Left renal cortex interstitium (tissue), 4 donors: ENCODE results near the gene GRAP2. TPM values are rescaled to one million over a fixed set of nuclear protein-coding genes. Genes with fewer than 3 reads are reported as not detected.
"Not testable (repeated sequence)": the region's sequence is repeated elsewhere in the genome, so short reads cannot be mapped to it uniquely, and the experiment has no call there.

ENCODE experiments used
- DNase-seq, 4 donors: peaks; one replicate each; pipeline ENCODE4 v3.0.0-alpha.2; 2013; ENCODE audit warnings: low read depth in 4 of 4, low spot score in 2 of 4, missing footprints in 1 of 4
- polyA plus RNA-seq, 4 donors: library from polyadenylated mRNA; unstranded; fragments of 120-200 nt; gene quantifications; one replicate each; pipeline ENCODE4 v1.2.1, GENCODE V29; 2013; ENCODE audit not compliant: insufficient read length in 4 of 4

Gene GRAP2
- polyA plus RNA-seq, 4 donors: 0.76 to 1.3 (median 1.2) TPM

DNA sequence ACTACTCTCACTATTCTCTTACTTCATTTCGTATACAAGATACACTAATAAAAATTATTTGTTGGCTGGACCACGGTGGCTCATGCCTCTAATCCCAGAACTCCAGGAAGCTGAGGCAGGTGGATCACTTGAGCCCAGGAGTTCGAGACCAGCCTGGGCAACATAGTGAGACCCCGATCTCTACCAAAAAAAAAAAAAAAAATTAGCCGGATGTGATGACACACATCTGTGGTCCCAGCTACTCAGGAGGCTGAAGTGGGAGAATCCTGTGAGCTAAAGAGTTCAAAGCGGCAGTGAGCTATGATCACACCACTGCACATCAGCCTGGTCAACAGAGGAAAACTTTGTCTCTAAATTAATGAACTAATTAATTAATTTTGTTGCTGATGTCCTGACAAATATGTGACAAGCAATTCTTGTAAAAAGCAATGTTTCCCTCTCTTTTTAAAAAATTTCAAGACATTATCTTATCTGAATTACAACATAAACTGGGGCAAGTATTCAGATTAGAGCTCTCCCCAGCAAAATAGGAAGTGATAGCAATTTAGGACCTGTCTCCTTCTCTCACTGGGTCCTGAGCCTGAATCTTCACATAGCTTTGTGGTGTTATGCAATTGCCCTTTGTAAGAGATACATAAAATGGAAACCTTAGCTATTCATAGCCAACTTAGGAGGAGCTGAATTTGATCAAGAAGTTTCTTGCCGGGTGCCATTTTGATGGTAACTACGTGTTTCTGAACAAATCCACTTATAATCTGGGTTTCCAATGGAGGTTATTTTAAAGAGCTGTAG, 41.8 kb downstream of the GRAP2 start:
- DNase-seq: no peak

- DNase-seq: no peak
Observed at GRCh38 chr22:39943337-39943736, 42.5 kb downstream of the GRAP2 start.

- DNase-seq: no peak
Observed at GRCh38 chr22:39943953-39944872, 43.3 kb downstream of the GRAP2 start.

DNA sequence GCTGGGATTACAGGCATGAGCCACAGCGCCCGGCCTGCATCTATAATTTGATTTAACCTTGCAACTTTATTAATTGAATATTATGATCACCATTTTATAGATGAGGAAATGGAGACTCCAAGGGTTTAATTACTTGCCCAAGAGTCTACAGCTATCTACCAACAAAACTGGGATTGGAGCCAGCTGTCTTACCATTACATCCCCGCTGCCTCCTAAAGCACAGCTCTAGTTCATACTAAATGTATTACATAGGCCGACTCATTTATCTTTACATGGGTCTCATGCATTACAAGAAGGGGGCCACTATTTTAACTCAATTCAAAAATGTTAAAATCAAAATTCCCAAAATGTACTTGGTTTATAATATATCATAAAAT, 45.2 kb downstream of the GRAP2 start:
- DNase-seq: no peak

GRCh38 chr22:39946503-39947219, 45.8 kb downstream of the GRAP2 start:
- no peak for DNase-seq

DNA sequence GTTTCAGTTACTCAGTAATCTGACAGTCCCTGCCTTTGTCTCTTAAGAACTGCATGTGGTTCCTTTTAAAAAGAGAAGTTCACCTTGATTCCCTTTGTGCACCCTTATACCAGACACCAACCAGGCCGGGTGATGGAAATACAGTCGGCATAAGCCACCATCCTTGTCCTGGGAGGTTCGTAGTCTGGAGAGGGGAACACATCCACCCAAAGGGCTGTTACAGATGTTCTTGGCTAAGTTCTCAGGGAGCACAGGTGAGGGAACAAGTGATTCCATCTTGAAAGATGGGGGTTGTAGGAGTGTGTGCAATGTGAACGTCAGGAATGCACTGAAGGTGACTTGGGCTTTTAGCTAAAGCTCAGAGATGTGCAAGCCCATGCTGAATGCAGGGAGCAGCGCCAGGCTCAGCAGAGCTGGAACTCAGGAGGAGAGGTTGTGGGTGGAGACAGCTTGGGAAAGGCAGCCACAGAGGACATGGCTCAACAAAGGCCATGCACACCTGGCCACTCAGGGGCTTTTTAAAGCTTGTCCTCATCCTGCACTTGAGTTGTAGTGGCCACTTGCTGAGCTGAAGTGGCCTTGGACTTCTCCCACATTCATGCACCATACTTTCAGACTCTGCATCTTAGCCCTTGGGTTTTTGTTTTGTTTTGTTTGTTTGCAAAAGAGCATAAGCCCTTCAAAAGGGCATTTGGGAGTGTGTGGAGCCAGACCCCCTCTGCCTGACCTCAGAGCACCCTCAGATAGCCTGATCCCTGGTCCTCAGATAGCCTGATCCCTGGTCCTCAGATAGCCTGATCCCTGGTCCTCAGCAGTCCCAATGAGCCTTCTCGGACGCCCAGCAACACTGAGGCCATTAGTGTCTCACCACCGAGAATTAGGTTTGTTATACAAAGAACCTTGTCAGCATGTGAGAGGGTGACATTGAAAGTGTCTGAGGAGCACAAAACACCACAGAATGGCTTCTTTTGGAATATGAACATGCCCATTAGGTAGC, 46.6 kb downstream of the GRAP2 start:
- DNase-seq: no peak

DNA sequence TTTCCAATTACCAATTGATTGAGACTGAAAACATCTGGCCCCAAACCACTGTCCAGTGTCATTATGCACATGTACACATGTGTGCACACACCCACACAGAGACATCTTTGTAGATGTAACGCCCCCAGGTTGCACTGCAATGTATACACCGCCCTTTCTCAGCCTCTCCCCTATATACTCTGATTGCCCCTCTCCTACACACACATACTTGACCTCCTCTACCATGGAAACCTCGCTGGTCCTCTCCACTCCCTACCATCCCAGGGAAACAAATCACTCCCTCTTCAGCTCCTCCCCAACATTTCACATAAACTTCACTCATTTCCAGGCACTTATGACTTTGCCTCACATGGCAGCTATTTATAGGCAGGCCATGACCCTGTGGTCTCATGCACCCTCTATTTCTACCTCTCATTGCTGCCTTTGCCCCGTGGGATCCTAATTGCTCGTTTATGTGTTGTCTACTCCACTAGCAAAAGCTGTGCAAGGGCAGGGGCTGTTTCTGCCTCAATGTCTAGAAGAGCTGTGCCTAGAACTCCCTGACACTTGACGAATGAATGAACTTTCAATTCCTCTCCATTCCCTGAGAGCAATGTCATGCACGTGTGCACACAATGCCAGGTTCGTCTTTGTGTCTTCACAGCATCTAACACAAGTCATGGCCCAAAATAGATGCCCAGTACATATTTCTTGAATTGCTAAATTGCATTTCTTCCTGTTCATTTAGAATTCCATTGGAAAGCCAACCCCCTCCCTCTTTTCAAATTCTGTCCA, 49.3 kb downstream of the GRAP2 start:
- no peak for DNase-seq

DNA sequence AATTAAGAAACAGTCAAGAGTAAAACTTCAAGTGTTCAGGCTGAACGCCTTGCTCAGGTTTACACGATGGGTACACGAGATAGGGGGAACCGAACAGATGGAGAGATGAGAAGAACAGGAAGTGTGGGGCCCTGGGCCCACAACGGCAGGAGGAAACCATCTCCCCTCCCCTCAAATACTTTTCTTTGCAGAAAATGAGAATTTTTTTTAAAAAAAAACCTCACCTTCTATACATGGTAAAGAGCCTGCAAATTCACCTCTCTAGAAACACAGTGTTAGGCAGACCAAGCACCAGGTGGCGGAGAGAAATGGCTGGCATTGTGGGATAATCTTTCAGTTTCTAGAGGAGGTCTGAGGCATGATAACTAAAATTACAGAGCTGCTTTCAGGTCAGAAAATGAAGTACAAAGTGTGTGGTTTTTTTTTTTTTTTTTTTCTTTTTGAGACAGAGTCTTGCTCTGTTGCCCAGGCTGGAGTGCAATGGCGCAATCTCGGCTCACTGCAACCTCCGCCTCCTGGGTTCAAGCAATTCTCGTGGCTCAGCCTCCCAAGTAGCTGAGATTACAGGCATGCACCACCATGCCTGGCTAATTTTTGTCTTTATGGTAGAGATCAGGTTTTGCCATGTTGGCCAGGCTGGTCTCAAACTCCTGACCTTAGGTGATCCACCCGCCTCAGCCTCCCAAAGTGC, 50.9 kb downstream of the GRAP2 start:
- DNase-seq: not testable (repeated sequence)

GRCh38 chr22:39952347-39952746, 51.5 kb downstream of the GRAP2 start:
- DNase-seq: no peak

DNA sequence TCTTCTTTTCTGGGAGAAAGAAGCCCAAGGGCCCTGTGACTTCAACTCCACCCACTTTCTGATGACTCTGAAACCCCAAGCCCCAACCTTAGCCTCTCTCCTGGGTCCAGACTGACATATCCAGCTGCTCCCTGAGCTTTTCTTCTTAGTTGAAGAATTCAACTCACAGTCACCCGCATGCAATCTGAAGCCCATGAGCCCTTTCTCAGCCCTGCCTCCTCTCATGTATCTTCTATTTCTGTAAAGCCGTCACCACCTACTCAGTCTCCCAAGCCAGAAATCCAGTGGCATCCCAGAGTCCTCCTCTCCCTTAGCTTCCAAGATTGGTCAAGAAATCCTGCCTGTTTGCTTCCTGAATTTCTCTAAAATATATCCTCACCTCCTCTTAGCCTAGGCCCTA, 52.2 kb downstream of the GRAP2 start:
- DNase-seq: no peak

- no peak for DNase-seq
Observed at GRCh38 chr22:39954584-39955055, 53.7 kb downstream of the GRAP2 start.

GRCh38 chr22:39955675-39956074, 54.8 kb downstream of the GRAP2 start:
- no peak for DNase-seq

GRCh38 chr22:39956932-39957664, 56.2 kb downstream of the GRAP2 start:
- no peak for DNase-seq

GRCh38 chr22:39958009-39958711, 57.3 kb downstream of the GRAP2 start:
- no peak for DNase-seq

DNA sequence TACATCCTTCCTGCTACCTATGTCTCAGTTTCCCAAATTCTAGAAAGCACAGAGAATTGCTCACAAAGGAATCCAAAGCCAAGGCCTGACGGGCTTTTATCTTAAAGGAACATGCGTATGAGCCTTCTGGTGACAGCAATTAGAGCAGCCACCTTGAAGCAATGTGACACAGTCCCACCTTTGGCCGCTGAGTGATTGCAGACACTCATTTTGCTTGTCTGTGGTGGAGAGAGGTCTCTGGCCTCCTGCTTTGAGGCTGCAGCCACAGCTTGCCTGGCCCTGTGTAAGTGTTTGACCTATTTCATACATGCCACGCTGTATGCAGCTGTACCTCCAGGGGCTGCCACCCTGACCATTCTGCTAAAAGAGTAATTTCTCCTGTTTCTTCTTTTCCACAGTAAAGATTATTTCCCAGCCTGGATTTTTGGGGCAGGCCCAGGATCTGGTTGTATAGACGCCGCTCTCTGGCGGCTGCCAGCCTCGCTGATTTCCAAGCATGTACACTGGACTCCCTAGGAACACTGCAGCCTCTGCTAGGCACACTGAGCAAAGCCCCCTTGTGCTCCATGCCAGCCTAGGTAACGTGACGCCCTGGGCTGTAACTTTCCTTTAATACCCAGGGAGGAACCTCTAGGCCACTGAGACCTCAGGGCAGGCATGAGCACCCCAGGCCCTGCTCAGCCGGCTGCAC, 58.2 kb downstream of the GRAP2 start:
- DNase-seq: no peak

DNA sequence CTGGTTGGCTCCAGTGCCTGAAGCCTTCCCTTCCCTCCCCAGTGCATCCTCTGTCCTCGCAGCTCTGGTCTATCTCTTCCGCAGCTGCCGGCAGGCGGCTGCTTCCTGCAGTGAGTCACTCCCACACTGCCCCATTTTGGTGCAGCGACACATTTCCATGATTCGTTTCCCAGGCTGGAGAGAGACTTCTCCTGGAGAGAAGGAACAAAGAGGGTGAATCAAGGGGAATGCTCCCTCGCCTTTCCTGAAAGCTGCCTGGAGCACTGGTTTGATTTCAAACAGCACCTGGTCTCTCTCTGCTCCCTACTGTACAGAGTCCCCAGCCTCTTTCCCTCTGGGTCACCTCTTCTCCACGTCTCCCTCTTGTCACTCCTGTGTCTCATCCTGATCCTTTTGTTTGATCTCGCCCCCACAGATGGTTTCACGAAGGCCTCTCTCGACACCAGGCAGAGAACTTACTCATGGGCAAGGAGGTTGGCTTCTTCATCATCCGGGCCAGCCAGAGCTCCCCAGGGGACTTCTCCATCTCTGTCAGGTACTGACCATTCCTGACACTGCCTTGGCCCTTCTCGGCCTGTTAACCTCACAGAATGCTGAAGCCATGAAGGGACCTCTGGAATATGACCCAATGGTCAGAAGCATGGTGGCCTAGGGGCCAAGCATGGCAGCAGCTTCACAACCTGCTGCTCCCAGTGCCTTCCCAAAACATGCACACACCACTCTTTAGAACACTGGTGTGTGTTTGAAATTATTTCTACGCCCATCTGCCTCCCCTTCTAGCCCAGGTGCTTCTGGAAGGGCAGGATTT, 59.0 kb downstream of the GRAP2 start, which contains the start of gene TMA7B:
TMA7B (plus strand) TSS at position 758 of the 808 bp plus-strand sequence. CDS start 3,978 bp downstream, outside the sequence.
- peak in 2 of 4 donors; percentile 27 to 29 for DNase-seq
